ENCODE measurements around the gene WNK3. TPM values are rescaled to one million over a fixed set of nuclear protein-coding genes. Genes with fewer than 3 reads are reported as not detected.
A peak's percentile ranks its signal among the peaks of the same experiment; 100 is the strongest.

Gene WNK3
- polyA plus RNA-seq, 2 of the 4 experiments (the other 2 are of a cell fraction), result 0.08 TPM; not detected in 1

DNA sequence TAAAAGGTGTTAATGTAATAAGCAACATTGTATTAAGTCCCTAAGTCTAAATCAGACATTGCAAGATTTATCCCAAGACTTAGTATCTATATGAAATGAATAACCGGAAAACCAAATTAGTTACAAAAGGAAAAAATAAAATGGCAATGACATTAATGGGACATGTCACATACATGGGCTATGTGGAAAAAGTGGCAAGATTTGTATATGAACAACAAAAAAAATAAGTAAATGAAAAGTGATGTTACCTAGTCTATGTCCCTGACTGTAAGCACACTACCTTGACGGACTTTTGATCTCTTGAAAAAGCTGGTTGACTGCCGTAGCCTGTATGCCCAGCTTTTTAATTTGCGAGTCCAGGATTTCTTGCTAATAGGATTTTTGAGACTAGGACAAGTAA is 119.3 kb downstream of the WNK3 start:
- WGBS (ENCODE audit: missing lambda C conversion rate), result 89% methylated on average over 4 of the region's 4 CpGs
- no peak for DNase-seq (ENCODE audit: low read depth in 1 of 2, low spot score in 1 of 2)
- FAIRE-seq, result no peak
- Histone ChIP-seq H3K27ac (no peak overlapping the region), H3K4me3 (no peak overlapping the region), H3K4me2 (no peak overlapping the region), H3K9me3 (no peaks in the 10 kb centered on the region), H3K4me1 (no peaks in the 10 kb centered on the region)
- POLR2A ChIA-PET, result no interaction called here
- CTCF ChIA-PET, result interaction anchor here (2.1 kb wide), 1 partner anchor 9 kb away, joined by 5 read pairs; no protein-coding TSS in a partner anchor
- no peak for ATAC-seq
- TF ChIP-seq NR3C1 (IDR thresholded peaks at IDR 0.05), result no peak
- TF ChIP-seq, protein P1, sequence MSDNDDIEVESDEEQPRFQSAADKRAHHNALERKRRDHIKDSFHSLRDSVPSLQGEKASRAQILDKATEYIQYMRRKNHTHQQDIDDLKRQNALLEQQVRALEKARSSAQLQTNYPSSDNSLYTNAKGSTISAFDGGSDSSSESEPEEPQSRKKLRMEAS (IDR thresholded peaks at IDR 0.05), result no peak
- TF ChIP-seq NFE2L2 (conservative IDR thresholded peaks at IDR 0.05; ENCODE audit: low read length), result no peak
- no peak for TF ChIP-seq TFCP2L1 (CRISPR knock-in tag; IDR thresholded peaks at IDR 0.05)
- TF ChIP-seq, protein P2, sequence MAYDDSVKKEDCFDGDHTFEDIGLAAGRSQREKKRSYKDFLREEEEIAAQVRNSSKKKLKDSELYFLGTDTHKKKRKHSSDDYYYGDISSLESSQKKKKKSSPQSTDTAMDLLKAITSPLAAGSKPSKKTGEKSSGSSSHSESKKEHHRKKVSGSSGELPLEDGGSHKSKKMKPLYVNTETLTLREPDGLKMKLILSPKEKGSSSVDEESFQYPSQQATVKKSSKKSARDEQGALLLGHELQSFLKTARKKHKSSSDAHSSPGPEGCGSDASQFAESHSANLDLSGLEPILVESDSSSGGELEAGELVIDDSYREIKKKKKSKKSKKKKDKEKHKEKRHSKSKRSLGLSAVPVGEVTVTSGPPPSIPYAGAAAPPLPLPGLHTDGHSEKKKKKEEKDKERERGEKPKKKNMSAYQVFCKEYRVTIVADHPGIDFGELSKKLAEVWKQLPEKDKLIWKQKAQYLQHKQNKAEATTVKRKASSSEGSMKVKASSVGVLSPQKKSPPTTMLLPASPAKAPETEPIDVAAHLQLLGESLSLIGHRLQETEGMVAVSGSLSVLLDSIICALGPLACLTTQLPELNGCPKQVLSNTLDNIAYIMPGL (CRISPR knock-in tag; IDR thresholded peaks at IDR 0.05; ENCODE audit: borderline replicate concordance), result no peak
- TF ChIP-seq, protein P3, sequence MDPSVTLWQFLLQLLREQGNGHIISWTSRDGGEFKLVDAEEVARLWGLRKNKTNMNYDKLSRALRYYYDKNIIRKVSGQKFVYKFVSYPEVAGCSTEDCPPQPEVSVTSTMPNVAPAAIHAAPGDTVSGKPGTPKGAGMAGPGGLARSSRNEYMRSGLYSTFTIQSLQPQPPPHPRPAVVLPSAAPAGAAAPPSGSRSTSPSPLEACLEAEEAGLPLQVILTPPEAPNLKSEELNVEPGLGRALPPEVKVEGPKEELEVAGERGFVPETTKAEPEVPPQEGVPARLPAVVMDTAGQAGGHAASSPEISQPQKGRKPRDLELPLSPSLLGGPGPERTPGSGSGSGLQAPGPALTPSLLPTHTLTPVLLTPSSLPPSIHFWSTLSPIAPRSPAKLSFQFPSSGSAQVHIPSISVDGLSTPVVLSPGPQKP (IDR thresholded peaks at IDR 0.05; ENCODE audit: low read depth, low read length), result no peak
- no peak for TF ChIP-seq SMC3 (IDR thresholded peaks at IDR 0.05)
- no peak for TF ChIP-seq HOXA7 (CRISPR knock-in tag; IDR thresholded peaks at IDR 0.05)
- TF ChIP-seq, protein P4, sequence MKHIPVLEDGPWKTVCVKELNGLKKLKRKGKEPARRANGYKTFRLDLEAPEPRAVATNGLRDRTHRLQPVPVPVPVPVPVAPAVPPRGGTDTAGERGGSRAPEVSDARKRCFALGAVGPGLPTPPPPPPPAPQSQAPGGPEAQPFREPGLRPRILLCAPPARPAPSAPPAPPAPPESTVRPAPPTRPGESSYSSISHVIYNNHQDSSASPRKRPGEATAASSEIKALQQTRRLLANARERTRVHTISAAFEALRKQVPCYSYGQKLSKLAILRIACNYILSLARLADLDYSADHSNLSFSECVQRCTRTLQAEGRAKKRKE (CRISPR knock-in tag; IDR thresholded peaks at IDR 0.05; ENCODE audit: low read depth), result no peak
- no peak for TF ChIP-seq JUN (IDR thresholded peaks at IDR 0.05)
- no peak for TF ChIP-seq PHF8 (IDR thresholded peaks at IDR 0.05; ENCODE audit: borderline replicate concordance, low read depth)
- no peak for TF ChIP-seq MYC (IDR thresholded peaks at IDR 0.05; ENCODE audit: borderline replicate concordance, low read length)
- TF ChIP-seq, protein P5, sequence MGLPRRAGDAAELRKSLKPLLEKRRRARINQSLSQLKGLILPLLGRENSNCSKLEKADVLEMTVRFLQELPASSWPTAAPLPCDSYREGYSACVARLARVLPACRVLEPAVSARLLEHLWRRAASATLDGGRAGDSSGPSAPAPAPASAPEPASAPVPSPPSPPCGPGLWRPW (IDR thresholded peaks at IDR 0.05), result no peak

DNA sequence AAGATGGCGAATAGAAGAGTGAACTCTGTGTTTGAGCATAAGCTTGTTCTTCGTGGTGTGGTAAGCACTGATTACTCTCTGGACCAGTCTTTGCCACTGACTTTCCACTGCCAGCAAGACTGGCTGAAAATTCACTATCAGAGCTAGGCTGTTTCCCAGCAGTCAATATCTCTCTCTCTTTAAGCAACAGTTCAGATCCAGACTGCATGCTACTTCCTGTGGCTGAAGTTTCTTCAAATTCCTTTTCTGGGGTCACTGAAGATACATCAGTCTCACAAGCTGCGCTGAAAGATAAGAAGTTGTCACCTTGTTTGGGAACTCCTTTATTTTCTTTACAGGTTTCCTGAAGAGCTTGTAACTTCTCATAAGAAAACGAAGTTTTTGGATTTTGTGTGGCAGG is 120.8 kb downstream of the WNK3 start:
- no peak for ATAC-seq
- Histone ChIP-seq H3K4me1 (no peaks in the 10 kb centered on the region), H3K9me3 (no peaks in the 10 kb centered on the region), H3K4me2 (no peak overlapping the region), H3K4me3 (no peak overlapping the region), H3K27ac (no peak overlapping the region)
- CTCF ChIA-PET, result interaction anchor here (1.3 to 2.1 kb wide), 2 partner anchors 11 to 820 kb away, joined by 3 to 5 read pairs; no protein-coding TSS in a partner anchor
- no peak for DNase-seq (ENCODE audit: low read depth in 1 of 2, low spot score in 1 of 2)
- POLR2A ChIA-PET, result no interaction called here
- 47% methylated on average over 4 of the region's 4 CpGs for WGBS (ENCODE audit: missing lambda C conversion rate)
- TF ChIP-seq, protein P6, sequence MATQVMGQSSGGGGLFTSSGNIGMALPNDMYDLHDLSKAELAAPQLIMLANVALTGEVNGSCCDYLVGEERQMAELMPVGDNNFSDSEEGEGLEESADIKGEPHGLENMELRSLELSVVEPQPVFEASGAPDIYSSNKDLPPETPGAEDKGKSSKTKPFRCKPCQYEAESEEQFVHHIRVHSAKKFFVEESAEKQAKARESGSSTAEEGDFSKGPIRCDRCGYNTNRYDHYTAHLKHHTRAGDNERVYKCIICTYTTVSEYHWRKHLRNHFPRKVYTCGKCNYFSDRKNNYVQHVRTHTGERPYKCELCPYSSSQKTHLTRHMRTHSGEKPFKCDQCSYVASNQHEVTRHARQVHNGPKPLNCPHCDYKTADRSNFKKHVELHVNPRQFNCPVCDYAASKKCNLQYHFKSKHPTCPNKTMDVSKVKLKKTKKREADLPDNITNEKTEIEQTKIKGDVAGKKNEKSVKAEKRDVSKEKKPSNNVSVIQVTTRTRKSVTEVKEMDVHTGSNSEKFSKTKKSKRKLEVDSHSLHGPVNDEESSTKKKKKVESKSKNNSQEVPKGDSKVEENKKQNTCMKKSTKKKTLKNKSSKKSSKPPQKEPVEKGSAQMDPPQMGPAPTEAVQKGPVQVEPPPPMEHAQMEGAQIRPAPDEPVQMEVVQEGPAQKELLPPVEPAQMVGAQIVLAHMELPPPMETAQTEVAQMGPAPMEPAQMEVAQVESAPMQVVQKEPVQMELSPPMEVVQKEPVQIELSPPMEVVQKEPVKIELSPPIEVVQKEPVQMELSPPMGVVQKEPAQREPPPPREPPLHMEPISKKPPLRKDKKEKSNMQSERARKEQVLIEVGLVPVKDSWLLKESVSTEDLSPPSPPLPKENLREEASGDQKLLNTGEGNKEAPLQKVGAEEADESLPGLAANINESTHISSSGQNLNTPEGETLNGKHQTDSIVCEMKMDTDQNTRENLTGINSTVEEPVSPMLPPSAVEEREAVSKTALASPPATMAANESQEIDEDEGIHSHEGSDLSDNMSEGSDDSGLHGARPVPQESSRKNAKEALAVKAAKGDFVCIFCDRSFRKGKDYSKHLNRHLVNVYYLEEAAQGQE (IDR thresholded peaks at IDR 0.05), result no peak
- TF ChIP-seq, protein P7, sequence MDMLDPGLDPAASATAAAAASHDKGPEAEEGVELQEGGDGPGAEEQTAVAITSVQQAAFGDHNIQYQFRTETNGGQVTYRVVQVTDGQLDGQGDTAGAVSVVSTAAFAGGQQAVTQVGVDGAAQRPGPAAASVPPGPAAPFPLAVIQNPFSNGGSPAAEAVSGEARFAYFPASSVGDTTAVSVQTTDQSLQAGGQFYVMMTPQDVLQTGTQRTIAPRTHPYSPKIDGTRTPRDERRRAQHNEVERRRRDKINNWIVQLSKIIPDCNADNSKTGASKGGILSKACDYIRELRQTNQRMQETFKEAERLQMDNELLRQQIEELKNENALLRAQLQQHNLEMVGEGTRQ (IDR thresholded peaks at IDR 0.05), result no peak
- no peak for TF ChIP-seq KDM5A (IDR thresholded peaks at IDR 0.05)
- TF ChIP-seq ESRRA (IDR thresholded peaks at IDR 0.05; ENCODE audit: borderline replicate concordance, low read length), result no peak
- TF ChIP-seq MYC (IDR thresholded peaks at IDR 0.05; ENCODE audit: borderline replicate concordance, low read length), result no peak
- TF ChIP-seq JUN (IDR thresholded peaks at IDR 0.05), result no peak
- TF ChIP-seq JUNB (IDR thresholded peaks at IDR 0.05), result no peak
- TF ChIP-seq HOXA7 (CRISPR knock-in tag; IDR thresholded peaks at IDR 0.05), result no peak
- no peak for TF ChIP-seq CEBPB (IDR thresholded peaks at IDR 0.05)
- no peak for TF ChIP-seq PHF8 (IDR thresholded peaks at IDR 0.05; ENCODE audit: borderline replicate concordance, low read depth)
- TF ChIP-seq FOSL2 (IDR thresholded peaks at IDR 0.05), result no peak
- TF ChIP-seq FOSL2 (CRISPR knock-in tag; IDR thresholded peaks at IDR 0.05), result no peak
- TF ChIP-seq RARB (CRISPR knock-in tag; IDR thresholded peaks at IDR 0.05), result no peak
- TF ChIP-seq HEYL (CRISPR knock-in tag; IDR thresholded peaks at IDR 0.05), result no peak
- TF ChIP-seq, protein P1 (IDR thresholded peaks at IDR 0.05), result no peak
- no peak for TF ChIP-seq ZFP36 (IDR thresholded peaks at IDR 0.05; ENCODE audit: borderline replicate concordance, partially characterized antibody)
- peak; percentile 51 for FAIRE-seq

Measured in A549 (cell line).